Middle frontal gyrus (tissue), 1 donor: ENCODE measurements around the gene PRCD.
A peak's percentile ranks its signal among the peaks of the same experiment; 100 is the strongest.

Experiments
- DNase-seq: peaks from one replicate; pipeline ENCODE4 v3.0.0-alpha.2; 2015; ENCODE audit warnings: low spot score; ENCODE audit errors: extremely low spot score

Gene PRCD

GRCh38 chr17:76540381-76541300 lies 797 bp downstream of the PRCD start:
- DNase-seq, result peak; percentile 92

DNA sequence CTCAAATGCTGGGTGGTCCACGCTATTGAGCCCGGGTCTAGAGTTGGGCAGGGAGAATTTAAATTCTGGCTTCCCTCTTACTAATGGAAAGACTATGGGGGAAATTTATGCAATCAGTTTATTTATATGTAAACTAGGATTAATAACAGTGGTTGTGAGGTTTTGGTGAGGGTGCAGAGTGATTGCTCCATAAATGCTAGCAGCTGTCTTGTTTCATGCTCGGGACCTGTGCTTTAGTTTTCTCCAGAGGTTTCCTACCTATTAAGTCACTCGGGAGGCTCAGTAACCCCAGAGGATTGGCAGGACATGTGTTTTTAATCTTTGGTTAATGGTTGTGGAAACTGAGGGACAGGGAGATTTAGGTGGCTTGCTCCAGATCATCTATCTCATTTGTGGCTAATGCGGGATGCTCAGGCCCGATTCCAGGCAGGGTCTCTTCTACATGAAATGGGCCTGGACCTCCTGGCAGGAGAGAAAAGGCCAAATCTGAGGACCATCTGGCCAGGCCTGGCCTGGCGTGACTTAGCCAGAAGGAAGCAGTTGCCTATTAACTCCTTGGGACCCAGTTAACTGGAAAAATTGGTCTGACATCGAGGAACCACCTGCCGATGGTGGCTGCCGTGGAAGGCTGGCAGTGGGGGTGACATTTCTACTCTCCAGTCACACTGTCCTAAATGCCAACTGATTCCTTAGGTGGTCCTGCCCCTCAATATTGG lies 2.1 kb downstream of the PRCD start:
- DNase-seq, result no peak

DNA sequence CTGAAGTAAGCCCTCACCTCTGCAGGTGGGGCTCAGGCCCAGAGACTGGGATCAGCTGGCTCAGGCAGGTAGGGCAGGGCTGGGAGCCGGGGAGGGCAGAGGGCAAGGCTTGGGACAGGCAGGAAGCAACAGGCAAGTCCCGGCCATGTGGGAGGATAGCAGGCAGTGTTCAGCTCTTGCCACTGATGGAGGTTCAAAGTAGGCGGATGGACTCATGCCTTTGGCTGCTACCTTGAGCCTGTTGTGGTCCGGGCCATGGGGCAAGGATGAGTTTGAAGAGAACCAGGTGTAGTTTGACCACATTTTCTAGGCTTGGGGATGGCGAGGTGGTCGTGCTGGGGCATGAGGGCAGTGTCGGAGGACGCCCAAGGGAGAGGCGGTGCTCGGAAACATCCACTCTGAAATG lies 2.7 kb downstream of the PRCD start:
- no peak for DNase-seq

- no peak for DNase-seq
Measured at GRCh38 chr17:76542984-76543383, 3.1 kb downstream of the PRCD start.

DNA sequence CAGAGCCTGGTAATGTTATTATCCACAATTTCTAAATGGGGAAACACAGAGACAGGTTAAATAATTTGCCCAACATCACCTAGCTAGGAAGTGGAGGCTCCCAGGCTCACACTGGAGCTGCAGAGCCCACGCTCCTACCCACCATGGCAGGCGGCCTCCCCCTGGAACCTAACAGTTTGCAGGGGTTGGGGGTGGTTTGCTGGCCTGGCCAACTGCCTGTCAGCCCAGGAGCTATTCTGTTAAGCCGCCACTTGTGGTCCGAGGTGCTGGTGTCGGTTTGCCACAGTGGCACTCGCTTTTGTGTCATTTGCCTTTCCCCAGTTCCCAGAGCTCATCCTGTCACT lies 3.6 kb downstream of the PRCD start:
- no peak for DNase-seq

- no peak for DNase-seq
Measured at GRCh38 chr17:76543826-76544545, 4.1 kb downstream of the PRCD start.

DNA sequence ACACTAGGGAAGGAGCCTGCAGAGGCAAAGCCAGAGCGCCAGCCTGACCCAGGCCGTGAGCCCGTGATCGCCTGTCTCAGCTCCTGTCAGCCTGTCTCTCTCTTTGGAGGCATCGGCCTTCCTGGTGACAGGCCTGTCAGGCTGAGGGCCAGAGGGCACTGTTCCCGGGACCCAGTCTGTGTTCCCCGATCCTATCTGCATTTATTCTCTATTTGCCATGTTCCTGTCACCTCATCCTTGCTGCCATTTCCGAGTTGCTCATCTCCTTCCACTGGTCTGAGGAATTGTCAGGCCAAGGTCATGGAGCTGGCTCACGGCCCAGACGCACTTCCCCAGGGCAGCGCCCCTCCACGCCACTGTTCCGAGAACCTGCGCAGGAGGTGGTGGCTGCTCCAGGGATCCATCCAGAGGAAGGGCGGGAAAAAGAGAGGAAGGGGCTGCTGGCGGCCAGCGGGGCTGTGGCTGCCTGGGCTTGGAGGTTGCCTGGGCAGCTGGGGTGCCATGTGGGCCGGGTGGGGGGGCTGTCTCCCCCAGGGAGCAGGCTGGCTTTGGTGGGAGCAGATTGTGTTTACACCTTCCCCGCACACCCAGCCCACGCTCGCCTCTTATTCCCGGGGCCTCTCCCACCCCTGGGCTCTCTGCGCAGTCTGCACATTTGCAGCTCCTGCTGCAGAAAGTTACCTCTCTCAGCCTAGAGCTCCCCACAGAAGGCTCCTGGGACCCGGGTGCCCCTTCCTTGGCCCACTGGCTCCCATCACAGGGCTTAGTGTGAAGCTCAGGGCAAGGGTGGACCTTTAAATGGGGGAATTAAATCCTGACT lies 4.9 kb downstream of the PRCD start:
- no peak for DNase-seq

- DNase-seq, result no peak
Measured at GRCh38 chr17:76545918-76546555, 6.2 kb downstream of the PRCD start.

DNA sequence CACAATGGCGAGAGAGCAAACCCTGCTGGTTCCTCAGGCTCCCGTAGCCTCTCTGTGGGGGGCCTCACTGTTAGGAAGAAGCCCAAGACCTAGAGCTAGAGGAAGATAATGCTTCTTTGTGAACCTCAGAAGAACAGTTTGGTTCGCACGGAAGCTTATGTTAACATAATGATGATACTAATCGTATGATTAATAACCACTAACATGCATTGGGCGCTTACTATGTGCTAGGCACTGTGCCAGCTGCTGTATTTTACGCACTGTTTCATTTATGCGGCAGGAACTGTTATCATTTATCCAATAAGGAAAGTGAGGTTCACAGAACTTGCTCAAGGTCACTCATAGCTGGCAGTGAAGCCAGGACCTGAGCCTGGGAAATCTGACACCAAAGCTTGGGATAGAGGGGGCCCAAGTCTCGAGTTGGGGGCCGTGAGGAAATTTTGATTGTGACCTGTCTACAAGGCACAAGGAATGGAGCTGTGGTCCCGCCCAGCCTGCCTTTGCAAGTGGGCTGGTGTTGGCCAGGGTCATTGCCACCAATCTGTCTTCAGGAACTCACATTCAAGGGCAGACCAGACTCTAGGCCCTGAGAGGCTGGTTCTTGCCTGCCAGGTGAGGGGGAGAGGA lies 6.8 kb downstream of the PRCD start:
- DNase-seq, result no peak

- DNase-seq, result peak; percentile 47
Measured at GRCh38 chr17:76547183-76547641, 7.4 kb downstream of the PRCD start.

DNA sequence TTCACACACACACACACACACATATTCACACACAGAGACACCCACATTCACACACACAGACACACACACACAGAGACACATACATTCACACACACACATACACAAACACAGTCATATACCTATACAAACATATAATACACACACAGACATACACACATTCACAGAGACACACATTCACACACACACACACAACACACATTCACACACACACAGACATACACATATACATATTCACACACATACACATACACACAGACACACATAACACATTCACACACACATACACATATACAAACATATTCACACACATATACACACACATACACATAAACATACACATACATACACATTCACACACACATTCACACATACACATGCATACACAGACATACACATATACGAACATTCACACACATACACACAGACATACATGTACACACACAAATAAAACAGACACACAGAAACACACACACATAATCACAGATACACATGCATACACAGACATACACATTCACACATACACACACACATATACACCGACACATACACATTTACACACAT lies 7.9 kb downstream of the PRCD start:
- no peak for DNase-seq

GRCh38 chr17:76548378-76549214 lies 8.8 kb downstream of the PRCD start:
- DNase-seq, result no peak

GRCh38 chr17:76549215-76549518 lies 9.3 kb downstream of the PRCD start:
- no peak for DNase-seq

GRCh38 chr17:76549539-76549938 lies 9.7 kb downstream of the PRCD start:
- no peak for DNase-seq

- no peak for DNase-seq
Measured at GRCh38 chr17:76550712-76551615, 11.1 kb downstream of the PRCD start.

DNA sequence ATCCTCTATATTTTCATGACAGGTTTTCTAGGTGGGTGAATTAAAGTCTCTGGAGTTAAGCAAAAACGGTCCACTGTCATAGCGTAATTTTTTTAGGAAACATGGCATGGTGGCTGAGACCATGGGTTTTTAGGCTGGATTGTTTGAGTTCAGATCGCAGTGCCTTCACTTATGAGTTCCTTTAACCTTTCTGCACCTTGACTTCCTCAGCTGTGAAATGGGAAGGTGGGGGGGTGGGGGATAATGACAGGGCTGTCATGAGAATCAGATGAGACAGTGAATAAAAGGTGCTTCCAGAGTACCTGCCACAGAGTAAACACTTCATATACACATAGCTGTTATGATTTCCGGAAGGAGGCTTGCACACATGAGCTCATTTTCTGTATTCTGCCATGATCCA lies 11.8 kb downstream of the PRCD start:
- no peak for DNase-seq

- no peak for DNase-seq
Measured at GRCh38 chr17:76553178-76553908, 13.5 kb downstream of the PRCD start.
